Stomach smooth muscle (tissue), 2 donors: Measurements from ENCODE around the gene DNAJC5.

Experiments used
- H3K27ac ChIP-seq: one replicate; pipeline ENCODE4 v1.7.0; 2013; ENCODE audit warnings: mild to moderate bottlenecking, low read length, inconsistent platforms
- H3K27me3 ChIP-seq, 2 donors: one replicate each; pipeline ENCODE4 v1.7.0; 2013; ENCODE audit warnings: low read length in 2 of 2; ENCODE audit not compliant: insufficient read depth in 2 of 2, control insufficient read depth in 1 of 2
- H3K36me3 ChIP-seq, 2 donors: one replicate each; pipeline ENCODE4 v1.7.0; 2013; ENCODE audit warnings: low read length in 2 of 2; ENCODE audit not compliant: control insufficient read depth in 2 of 2, insufficient read depth in 2 of 2
- H3K4me1 ChIP-seq: one replicate; pipeline ENCODE4 v1.7.0; 2013; ENCODE audit warnings: low read length; ENCODE audit not compliant: control insufficient read depth, insufficient read depth
- H3K4me3 ChIP-seq, 2 donors: one replicate each; pipeline ENCODE4 v1.7.0; 2013; ENCODE audit warnings: low read length in 2 of 2
- H3K9ac ChIP-seq, 2 donors: one replicate each; pipeline ENCODE4 v1.7.0; 2013; ENCODE audit warnings: low read length in 2 of 2, mild to moderate bottlenecking in 1 of 2
- H3K9me3 ChIP-seq, 2 donors: one replicate each; pipeline ENCODE4 v1.7.0; 2013; ENCODE audit warnings: low read length in 2 of 2; ENCODE audit not compliant: control insufficient read depth in 2 of 2
- donor health status: healthy.
- donor health status: Pancreatic carcinoma.

Gene DNAJC5

DNA sequence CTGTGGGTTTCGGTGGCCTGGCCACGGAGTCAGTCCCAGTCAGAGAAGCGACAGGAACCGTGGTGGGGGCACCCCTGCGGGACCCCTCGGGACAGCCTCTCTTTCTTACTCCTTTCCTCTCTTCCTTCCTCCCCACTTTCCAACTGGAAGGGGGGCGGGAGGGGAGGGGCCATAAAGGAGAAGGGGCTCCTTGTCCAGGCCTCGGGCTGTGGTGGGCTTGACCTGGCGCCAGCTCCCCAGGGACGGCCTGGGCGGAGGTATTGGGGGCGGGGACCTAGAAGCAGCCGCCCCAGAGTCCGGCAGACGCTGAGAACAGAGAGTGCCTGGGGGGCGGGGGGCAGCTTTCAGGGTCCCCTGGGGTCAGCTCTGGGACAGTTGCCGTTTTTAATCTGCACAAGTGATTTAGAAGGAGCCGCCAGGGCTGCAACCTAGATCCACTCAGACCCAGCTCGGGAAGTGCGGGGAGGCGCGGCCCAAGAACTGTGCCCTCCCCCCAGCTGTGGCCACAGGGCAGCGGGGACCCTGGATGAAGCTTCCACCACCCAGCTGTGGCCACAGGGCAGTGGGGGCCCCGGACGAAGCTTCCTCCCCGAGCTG lies 40.1 kb upstream of the DNAJC5 start:
- Histone ChIP-seq H3K9ac (no peak overlapping the region), H3K9me3 (no peaks in the 10 kb centered on the region)

DNA sequence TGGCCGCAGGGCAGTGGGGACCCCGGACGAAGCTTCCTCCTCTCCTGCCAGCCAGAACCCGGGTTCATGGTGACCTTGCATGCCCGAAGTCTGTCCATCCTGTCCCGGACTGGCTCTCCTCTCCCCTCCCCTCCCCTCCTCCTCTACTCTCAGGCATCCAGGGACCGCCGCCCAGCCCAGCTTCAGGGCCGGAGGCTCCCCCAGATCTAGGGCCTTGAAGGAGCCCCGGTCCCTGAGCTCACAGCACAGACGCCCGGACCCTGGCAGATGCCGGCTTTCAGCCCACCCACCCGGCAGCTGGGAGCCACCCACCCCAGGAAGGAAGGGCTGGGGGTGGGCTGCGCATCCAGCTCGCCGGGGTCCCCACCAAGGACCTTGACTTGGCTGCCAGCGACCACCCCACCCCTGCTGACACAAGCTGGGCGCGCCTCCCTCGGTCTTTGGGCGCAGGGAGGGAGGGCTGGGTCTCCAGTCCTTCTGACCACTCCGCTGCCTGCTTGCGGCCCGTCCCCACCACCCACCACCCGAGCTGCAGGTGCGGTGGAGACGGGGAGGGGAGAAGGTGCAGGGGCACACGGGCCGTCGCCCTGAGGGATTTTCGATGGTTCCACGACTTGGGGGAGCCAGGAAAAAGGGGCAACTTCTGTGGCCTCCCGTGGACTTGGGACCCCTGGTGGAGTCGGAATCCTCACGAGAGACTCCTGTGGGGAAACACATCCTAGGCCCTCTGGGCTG lies 39.4 kb upstream of the DNAJC5 start:
- Histone ChIP-seq H3K36me3 (no peaks in the 10 kb centered on the region), H3K9me3 (no peaks in the 10 kb centered on the region), H3K4me1 (peaks cover 46% of the 10 kb centered on the region), H3K4me3 (peak overlapping the region in 1 of 2 donors; percentile 15), H3K27ac (no peak overlapping the region), H3K27me3 (peaks cover 34 to 37% of the 10 kb centered on the region in 2 donors), H3K9ac (no peak overlapping the region)

More for the DNA sequence above, 40.1 kb upstream of the DNAJC5 start:
- Histone ChIP-seq H3K4me3 (peak overlapping the region in 1 of 2 donors; percentile 15), H3K27me3 (peaks cover 34 to 37% of the 10 kb centered on the region in 2 donors), H3K27ac (no peak overlapping the region), H3K4me1 (peaks cover 46% of the 10 kb centered on the region), H3K36me3 (no peaks in the 10 kb centered on the region)

DNA sequence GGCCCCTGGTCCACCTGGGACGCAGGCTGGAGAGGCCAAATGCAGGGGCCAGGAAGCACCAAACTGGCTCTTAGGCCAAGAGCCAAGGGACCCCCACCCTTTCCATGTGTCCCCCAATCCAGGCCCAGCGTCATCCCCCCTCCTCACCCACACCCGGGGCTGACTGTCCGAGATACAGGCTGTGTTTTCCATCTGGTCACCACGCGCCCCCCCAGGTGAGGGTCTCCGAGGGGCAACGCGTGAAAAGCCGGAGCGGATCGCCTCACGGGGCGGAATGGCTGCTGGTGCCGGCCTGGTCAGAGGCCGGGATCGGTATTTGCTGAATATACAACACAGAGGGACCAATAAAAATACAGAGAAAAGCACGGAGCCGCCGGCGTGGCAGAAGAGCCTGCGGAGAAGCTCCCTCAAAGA lies 38.8 kb upstream of the DNAJC5 start:
- Histone ChIP-seq H3K27me3 (peaks cover 34 to 37% of the 10 kb centered on the region in 2 donors), H3K4me3 (no peak overlapping the region), H3K9ac (no peak overlapping the region)

DNA sequence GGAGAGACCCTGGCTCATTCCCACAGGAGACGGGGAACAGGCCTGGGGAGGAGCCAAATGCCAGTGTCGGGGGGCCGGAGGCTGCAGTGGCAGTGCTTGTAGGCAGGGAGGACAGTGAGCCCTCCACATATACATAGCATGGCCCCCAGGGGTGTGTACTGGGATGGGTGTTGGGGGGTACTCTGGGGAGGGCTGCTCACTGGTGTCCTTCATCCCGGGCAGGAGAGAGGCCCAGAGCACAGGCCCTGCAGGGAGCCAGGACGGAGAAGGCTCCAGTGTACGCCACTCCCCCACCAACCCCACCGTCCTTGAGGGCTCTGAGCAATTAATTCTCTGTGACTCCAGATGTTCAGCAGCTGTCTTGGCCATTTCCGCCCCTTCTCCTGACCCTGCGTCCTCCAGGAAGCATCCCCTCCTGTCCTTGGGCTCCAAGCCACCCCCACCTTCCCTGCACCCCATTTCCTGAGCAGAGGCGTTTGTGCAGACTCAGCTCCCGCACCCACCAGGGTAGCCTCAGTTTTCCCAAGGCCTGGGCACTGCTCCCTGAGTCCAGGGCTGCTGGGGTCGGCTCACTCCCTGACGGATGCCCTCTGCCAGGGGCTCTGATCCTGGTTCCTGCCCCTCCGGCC lies 37.0 kb upstream of the DNAJC5 start:
- no peaks in the 10 kb centered on the region for H3K9me3 ChIP-seq
- H3K4me3 ChIP-seq, result no peak overlapping the region
- H3K27ac ChIP-seq, result peak overlapping the region; percentile 31
- H3K36me3 ChIP-seq, result peaks cover 0 to 3% of the 10 kb centered on the region in 2 donors
- H3K27me3 ChIP-seq, result peaks cover 34 to 37% of the 10 kb centered on the region in 2 donors
- no peak overlapping the region for H3K9ac ChIP-seq
- H3K4me1 ChIP-seq, result peaks cover 46% of the 10 kb centered on the region

More for the DNA sequence above, 38.8 kb upstream of the DNAJC5 start:
- H3K4me1 ChIP-seq, result peaks cover 46% of the 10 kb centered on the region
- H3K36me3 ChIP-seq, result no peaks in the 10 kb centered on the region
- H3K27ac ChIP-seq, result no peak overlapping the region
- no peaks in the 10 kb centered on the region for H3K9me3 ChIP-seq

DNA sequence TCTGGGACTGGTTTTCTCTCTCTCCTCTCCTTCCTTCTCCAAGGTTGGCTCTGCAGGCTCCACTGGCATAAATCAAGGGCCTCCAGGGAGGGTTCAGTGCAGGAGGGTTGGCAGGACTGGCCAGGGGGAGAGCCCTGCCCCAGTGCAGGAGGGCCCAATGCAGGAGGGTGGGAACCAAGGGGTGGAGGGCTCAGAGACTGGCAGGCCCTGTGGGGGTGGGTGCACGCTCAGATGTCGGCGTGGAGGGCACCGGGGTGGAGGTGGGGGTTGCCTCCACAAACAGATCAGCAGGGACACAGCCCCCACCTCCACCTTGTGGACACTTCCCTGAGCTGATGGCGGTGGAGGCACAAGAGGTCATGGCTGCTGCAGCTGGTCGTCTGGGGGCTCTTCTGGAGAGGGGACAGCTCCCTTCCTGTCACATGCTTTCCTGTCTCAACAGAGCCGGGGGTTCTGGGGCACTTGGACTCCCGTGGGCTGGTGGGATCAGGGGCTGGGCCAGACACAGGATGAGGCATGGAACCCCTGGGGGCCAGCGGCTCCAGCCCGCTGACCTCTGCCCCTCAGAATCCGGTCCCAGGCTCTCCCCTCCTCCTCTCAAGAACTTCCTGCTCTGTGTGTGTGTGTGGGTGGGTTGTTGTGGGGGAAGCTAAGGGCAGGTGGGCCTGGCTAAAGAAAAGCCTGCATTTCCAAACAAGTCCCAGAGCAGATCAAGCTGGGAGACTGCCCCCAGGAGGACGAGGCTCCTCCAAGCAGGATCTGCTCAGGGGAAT lies 36.3 kb upstream of the DNAJC5 start:
- Histone ChIP-seq H3K36me3 (peaks cover 0 to 3% of the 10 kb centered on the region in 2 donors), H3K27me3 (peaks cover 34 to 35% of the 10 kb centered on the region in 2 donors), H3K4me3 (no peak overlapping the region), H3K27ac (peak overlapping the region; percentile 31), H3K9me3 (no peaks in the 10 kb centered on the region), H3K9ac (peak overlapping the region in 1 of 2 donors; percentile 5), H3K4me1 (peaks cover 48% of the 10 kb centered on the region)

DNA sequence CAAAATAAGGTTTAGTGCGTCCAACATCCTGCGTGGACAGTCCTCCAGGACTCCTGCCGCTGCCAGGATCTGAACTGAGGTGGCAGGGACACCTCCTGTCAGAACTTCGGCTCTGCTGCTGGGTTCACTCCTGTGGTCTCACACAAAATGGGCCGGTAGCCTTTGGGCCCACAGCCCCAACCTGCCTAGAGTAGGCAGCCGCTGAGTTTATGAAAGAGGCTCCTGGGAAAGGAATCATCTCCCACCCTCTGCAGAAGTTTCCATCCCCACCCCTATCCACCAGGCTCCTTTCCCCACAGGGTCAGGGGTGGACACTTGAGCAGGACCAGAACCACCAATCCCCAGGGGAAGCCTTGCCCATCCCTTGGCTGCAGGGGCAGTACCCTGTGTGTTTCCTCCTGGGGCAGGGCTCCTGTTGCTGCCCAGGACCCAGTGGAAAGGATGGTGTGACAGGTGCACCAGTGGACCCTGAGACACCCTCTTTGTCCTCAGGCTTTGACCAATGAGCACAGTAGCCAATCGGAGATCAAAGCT lies 35.7 kb upstream of the DNAJC5 start:
- Histone ChIP-seq H3K4me1 (peaks cover 48% of the 10 kb centered on the region), H3K4me3 (no peak overlapping the region), H3K27ac (no peak overlapping the region), H3K36me3 (peaks cover 0 to 3% of the 10 kb centered on the region in 2 donors), H3K9ac (peak overlapping the region in 1 of 2 donors; percentile 5), H3K27me3 (peaks cover 29 to 34% of the 10 kb centered on the region in 2 donors), H3K9me3 (no peaks in the 10 kb centered on the region)

DNA sequence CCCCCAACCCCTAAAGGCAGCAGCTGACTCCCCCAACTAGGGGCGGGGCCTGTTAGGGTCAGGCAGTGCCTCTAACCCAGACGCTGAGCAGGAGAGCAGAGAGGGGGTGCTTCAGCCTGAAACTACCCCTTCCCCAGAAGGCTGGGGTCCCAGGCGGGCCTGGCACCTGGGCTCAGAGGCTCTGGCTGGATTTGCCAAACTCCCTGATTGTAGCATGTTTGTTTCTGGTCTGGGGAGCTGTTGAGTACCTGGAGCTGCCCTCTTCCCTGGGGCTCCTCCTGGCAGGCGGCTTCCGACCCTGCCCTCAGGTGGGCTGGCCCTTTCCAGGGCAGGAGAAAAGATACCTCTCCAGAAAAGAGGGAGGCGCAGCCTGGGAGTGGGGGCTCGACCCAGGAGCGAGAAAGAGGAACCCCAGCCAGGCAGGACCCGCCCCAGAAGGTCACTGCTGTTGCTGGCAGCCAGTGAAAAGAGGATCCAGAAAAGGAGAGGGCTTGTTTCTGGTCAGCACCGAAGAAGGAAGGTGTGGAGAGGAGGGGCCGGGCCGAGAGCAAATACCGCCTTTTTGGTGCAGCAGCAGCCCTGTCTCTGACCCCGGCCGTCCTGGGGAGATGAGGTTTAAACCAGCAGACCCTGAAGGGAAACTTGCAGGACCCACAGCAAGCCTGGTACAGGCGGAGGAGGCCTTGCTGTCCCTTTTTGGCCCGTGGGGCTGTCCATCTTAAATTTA lies 34.4 kb upstream of the DNAJC5 start:
- Histone ChIP-seq H3K9ac (no peak overlapping the region), H3K4me1 (peaks cover 42% of the 10 kb centered on the region), H3K36me3 (peaks cover 0 to 3% of the 10 kb centered on the region in 2 donors), H3K27ac (no peak overlapping the region), H3K9me3 (no peaks in the 10 kb centered on the region), H3K4me3 (no peak overlapping the region), H3K27me3 (peaks cover 17 to 29% of the 10 kb centered on the region in 2 donors)

DNA sequence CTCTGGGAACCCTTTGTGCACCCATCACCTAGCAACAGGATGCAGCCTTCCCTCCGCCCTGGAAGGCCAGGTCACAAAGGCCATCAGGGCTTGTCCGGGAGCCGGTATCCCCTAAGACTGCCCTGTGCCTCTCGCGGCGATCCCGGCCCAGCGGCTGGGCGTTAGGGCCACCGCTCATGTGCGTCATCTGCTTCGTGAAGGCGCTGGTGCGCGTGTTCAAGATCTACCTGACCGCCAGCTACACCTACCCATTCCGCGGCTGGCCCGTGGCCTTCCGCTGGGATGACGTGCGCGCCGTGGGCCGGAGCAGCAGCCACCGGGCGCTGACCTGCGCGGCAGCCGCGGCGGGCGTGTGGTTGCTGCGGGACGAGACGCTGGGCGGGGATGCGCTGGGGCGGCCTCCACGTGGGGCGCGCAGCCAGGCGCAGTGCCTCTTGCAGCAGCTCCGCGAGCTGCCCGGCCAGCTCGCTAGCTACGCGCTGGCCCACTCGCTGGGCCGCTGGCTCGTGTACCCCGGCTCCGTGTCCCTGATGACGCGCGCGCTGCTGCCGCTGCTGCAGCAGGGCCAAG lies 33.5 kb upstream of the DNAJC5 start, which contains the start of gene ABHD16B:
Gene ABHD16B (plus strand): TSS at position 134 of the 570 bp plus-strand sequence. CDS start 43 bp downstream, at position 177.
- no peaks in the 10 kb centered on the region for H3K9me3 ChIP-seq
- no peak within 1 kb of the TSS for H3K9ac ChIP-seq
- H3K4me3 ChIP-seq, result no peak within 1 kb of the TSS
- no peak within 1 kb of the TSS for H3K27ac ChIP-seq
- H3K36me3 ChIP-seq, result peaks cover 0 to 3% of the 10 kb centered on the region in 2 donors
- H3K27me3 ChIP-seq, result peaks cover 7 to 20% of the 10 kb centered on the region in 2 donors
- peaks cover 39% of the 10 kb centered on the region for H3K4me1 ChIP-seq

DNA sequence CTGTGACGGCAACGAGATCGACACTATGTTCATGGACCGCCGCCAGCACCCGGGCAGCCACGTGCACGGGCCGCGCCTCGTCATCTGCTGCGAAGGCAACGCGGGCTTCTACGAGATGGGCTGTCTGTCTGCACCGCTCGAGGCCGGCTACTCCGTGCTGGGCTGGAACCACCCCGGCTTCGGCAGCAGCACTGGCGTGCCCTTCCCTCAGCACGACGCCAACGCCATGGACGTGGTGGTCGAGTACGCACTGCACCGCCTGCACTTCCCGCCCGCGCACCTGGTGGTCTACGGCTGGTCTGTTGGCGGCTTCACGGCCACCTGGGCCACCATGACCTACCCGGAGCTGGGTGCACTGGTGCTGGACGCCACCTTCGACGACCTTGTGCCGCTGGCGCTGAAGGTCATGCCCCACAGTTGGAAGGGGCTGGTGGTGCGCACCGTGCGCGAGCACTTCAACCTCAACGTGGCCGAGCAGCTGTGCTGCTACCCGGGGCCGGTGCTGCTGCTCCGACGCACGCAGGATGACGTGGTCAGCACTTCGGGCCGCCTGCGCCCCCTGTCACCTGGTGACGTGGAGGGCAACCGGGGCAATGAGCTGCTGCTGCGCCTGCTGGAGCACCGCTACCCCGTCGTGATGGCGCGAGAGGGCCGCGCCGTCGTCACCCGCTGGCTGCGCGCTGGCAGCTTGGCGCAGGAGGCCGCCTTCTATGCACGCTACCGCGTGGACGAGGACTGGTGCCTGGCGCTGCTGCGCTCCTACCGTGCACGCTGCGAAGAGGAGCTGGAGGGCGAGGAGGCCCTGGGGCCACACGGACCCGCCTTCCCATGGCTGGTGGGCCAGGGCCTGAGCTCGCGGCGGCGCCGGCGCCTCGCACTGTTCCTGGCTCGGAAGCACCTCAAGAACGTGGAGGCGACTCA lies 32.7 kb upstream of the DNAJC5 start:
- peaks cover 38% of the 10 kb centered on the region for H3K4me1 ChIP-seq
- H3K27me3 ChIP-seq, result peaks cover 7 to 16% of the 10 kb centered on the region in 2 donors
- H3K9ac ChIP-seq, result no peak overlapping the region
- H3K27ac ChIP-seq, result no peak overlapping the region
- H3K9me3 ChIP-seq, result no peaks in the 10 kb centered on the region
- no peak overlapping the region for H3K4me3 ChIP-seq
- peaks cover 0 to 3% of the 10 kb centered on the region in 2 donors for H3K36me3 ChIP-seq
